Astrocyte (in vitro differentiated cells and primary cell): ENCODE results near the gene ORM1. TPM values are rescaled to one million over a fixed set of nuclear protein-coding genes. Genes with fewer than 3 reads are reported as not detected.
A peak's percentile ranks its signal among the peaks of the same experiment; 100 is the strongest.

Experiments
- DNase-seq: peaks from one replicate; pipeline ENCODE4 v3.0.0-alpha.2; 2010; ENCODE audit warnings: low read depth
- FAIRE-seq: peaks from 2 replicates; lab custom pipeline; 2011; peaks lifted over from hg19 to GRCh38; lab: Jason Lieb, UNC
- H2AFZ ChIP-seq: 2 replicates; pipeline ENCODE4 v1.6.0; 2012; ENCODE audit warnings: low read depth, low read length, inconsistent platforms
- H3K27ac ChIP-seq: 2 replicates; pipeline ENCODE4 v1.5.1; 2011; ENCODE audit warnings: low read depth, low read length, inconsistent platforms
- H3K27me3 ChIP-seq: 2 replicates; pipeline ENCODE4 v1.6.0; 2011; ENCODE audit warnings: low read length, inconsistent platforms; ENCODE audit not compliant: insufficient read depth
- H3K36me3 ChIP-seq: 2 replicates; pipeline ENCODE4 v1.5.1; 2011; ENCODE audit warnings: low read length, inconsistent platforms; ENCODE audit not compliant: insufficient read depth
- H3K4me1 ChIP-seq: 2 replicates; pipeline ENCODE4 v1.5.1; 2011; ENCODE audit warnings: low read length, inconsistent platforms; ENCODE audit not compliant: insufficient read depth
- H3K4me2 ChIP-seq: 2 replicates; pipeline ENCODE4 v1.6.0; 2012; ENCODE audit warnings: low read length, inconsistent platforms
- H3K4me3 ChIP-seq: 2 replicates; pipeline ENCODE4 v1.5.1; 2011; ENCODE audit warnings: low read depth, mild to moderate bottlenecking, low read length, inconsistent platforms; ENCODE audit not compliant: insufficient read depth
- H3K79me2 ChIP-seq: 2 replicates; pipeline ENCODE4 v1.6.0; 2012; ENCODE audit warnings: mild to moderate bottlenecking, low read length, inconsistent platforms; ENCODE audit not compliant: insufficient read depth
- H3K9ac ChIP-seq: 2 replicates; pipeline ENCODE4 v1.6.0; 2012; ENCODE audit warnings: mild to moderate bottlenecking, low read length, inconsistent platforms
- H3K9me3 ChIP-seq: 2 replicates; pipeline ENCODE4 v1.5.1; 2012; ENCODE audit warnings: low read depth, mild to moderate bottlenecking, low read length, inconsistent platforms; ENCODE audit not compliant: insufficient read depth
- H4K20me1 ChIP-seq: 2 replicates; pipeline ENCODE4 v1.6.0; 2012; ENCODE audit warnings: low read length, inconsistent platforms; ENCODE audit not compliant: insufficient read depth
- H3K27ac Mint-ChIP-seq: one replicate; pipeline ENCODE4 v1.8.0; 2021; ENCODE audit warnings: mild to moderate bottlenecking, mixed read lengths; ENCODE audit not compliant: unreplicated experiment
- H3K27me3 Mint-ChIP-seq: one replicate; pipeline ENCODE4 v1.8.0; 2021; ENCODE audit warnings: low read depth, mixed read lengths; ENCODE audit not compliant: unreplicated experiment
- H3K36me3 Mint-ChIP-seq: one replicate; pipeline ENCODE4 v1.8.0; 2021; ENCODE audit warnings: low read depth, mixed read lengths; ENCODE audit not compliant: unreplicated experiment
- H3K4me1 Mint-ChIP-seq: one replicate; pipeline ENCODE4 v1.8.0; 2021; ENCODE audit warnings: low read depth, mixed read lengths; ENCODE audit not compliant: unreplicated experiment
- H3K4me3 Mint-ChIP-seq: one replicate; pipeline ENCODE4 v1.8.0; 2021; ENCODE audit warnings: mild to moderate bottlenecking, moderate library complexity, mixed read lengths; ENCODE audit not compliant: unreplicated experiment
- H3K9me3 Mint-ChIP-seq: one replicate; pipeline ENCODE4 v1.8.0; 2021; ENCODE audit warnings: mild to moderate bottlenecking, mixed read lengths; ENCODE audit not compliant: unreplicated experiment
- CTCF ChIP-seq: IDR thresholded peaks from 2 replicates; pipeline ENCODE4 v1.5.1; 2011; ENCODE audit warnings: low read depth, mild to moderate bottlenecking, inconsistent platforms, low read length, moderate library complexity; ENCODE audit not compliant: insufficient read depth
- EZH2 ChIP-seq: IDR thresholded peaks from 2 replicates; pipeline ENCODE4 v1.6.1; 2012; ENCODE audit warnings: mild to moderate bottlenecking, low read length, inconsistent platforms; ENCODE audit not compliant: insufficient read depth
- total RNA-seq: library from RNA; stranded (reverse); gene quantifications from 2 replicates; pipeline ENCODE4 v1.2.1, GENCODE V29; 2021

The ORM1 gene
- total RNA-seq, 1 donor from 2014 or later = not detected

GRCh38 chr9:114278356-114278755 lies 44.5 kb upstream of the ORM1 start:
- peak overlapping the region; percentile 89 for H3K27ac ChIP-seq
- no peak for DNase-seq
- Mint-ChIP-seq H3K4me3 (no peak overlapping the region), H3K4me1 (peaks cover 47% of the 10 kb centered on the region), H3K9me3 (no peaks in the 10 kb centered on the region), H3K27ac (peak overlapping the region; percentile 95), H3K27me3 (no peaks in the 10 kb centered on the region), H3K36me3 (peaks cover 14% of the 10 kb centered on the region)
- no peak for TF ChIP-seq CTCF
- H3K9ac ChIP-seq = peak overlapping the region; percentile 45
- no peak for FAIRE-seq
- H3K79me2 ChIP-seq = no peaks in the 10 kb centered on the region
- no peaks in the 10 kb centered on the region for H3K27me3 ChIP-seq
- no peak overlapping the region for H2AFZ ChIP-seq
- no peak overlapping the region for H3K4me3 ChIP-seq
- no peaks in the 10 kb centered on the region for H3K9me3 ChIP-seq
- no peaks in the 10 kb centered on the region for H4K20me1 ChIP-seq
- H3K4me2 ChIP-seq = peak overlapping the region; percentile 45
- peaks cover 6% of the 10 kb centered on the region for H3K36me3 ChIP-seq
- peaks cover 59% of the 10 kb centered on the region for H3K4me1 ChIP-seq

GRCh38 chr9:114278881-114279570 lies 43.9 kb upstream of the ORM1 start:
- peaks cover 50% of the 10 kb centered on the region for H3K4me1 Mint-ChIP-seq

GRCh38 chr9:114279693-114280092 lies 43.2 kb upstream of the ORM1 start:
- no peak overlapping the region for H3K4me3 ChIP-seq
- H3K27me3 Mint-ChIP-seq = no peaks in the 10 kb centered on the region
- H3K9ac ChIP-seq = no peak overlapping the region
- no peaks in the 10 kb centered on the region for H3K9me3 ChIP-seq
- H3K27ac Mint-ChIP-seq = no peak overlapping the region
- DNase-seq (no peak), FAIRE-seq (no peak)
- no peak overlapping the region for H3K4me3 Mint-ChIP-seq
- H3K27me3 ChIP-seq = no peaks in the 10 kb centered on the region
- H3K36me3 Mint-ChIP-seq = peaks cover 17% of the 10 kb centered on the region
- H3K4me1 ChIP-seq = peaks cover 62% of the 10 kb centered on the region
- H3K27ac ChIP-seq = peak overlapping the region; percentile 71
- H3K9me3 Mint-ChIP-seq = no peaks in the 10 kb centered on the region
- no peaks in the 10 kb centered on the region for H4K20me1 ChIP-seq
- no peak overlapping the region for H3K4me2 ChIP-seq
- H3K79me2 ChIP-seq = no peaks in the 10 kb centered on the region
- H3K36me3 ChIP-seq = peaks cover 6% of the 10 kb centered on the region
- TF ChIP-seq CTCF (no peak), EZH2 (no peak)
- H2AFZ ChIP-seq = no peak overlapping the region
- H3K4me1 Mint-ChIP-seq = peaks cover 51% of the 10 kb centered on the region

More at GRCh38 chr9:114278881-114279570, 43.9 kb upstream of the ORM1 start:
- peak overlapping the region; percentile 45 for H3K9ac ChIP-seq
- H3K36me3 ChIP-seq = peaks cover 6% of the 10 kb centered on the region
- TF ChIP-seq EZH2 = no peak
- H3K4me2 ChIP-seq = peak overlapping the region; percentile 45
- H3K27ac ChIP-seq = peak overlapping the region; percentile 71
- H2AFZ ChIP-seq = peak overlapping the region; percentile 39
- H3K36me3 Mint-ChIP-seq = peaks cover 17% of the 10 kb centered on the region
- no peaks in the 10 kb centered on the region for H3K9me3 Mint-ChIP-seq
- FAIRE-seq = no peak
- peak; percentile 65 for DNase-seq
- H3K79me2 ChIP-seq = no peaks in the 10 kb centered on the region
- no peaks in the 10 kb centered on the region for H3K27me3 Mint-ChIP-seq
- no peak overlapping the region for H3K4me3 ChIP-seq
- no peak overlapping the region for H3K4me3 Mint-ChIP-seq
- no peaks in the 10 kb centered on the region for H4K20me1 ChIP-seq
- H3K4me1 ChIP-seq = peaks cover 61% of the 10 kb centered on the region
- H3K27ac Mint-ChIP-seq = peak overlapping the region; percentile 5
- no peaks in the 10 kb centered on the region for H3K9me3 ChIP-seq
- H3K27me3 ChIP-seq = no peaks in the 10 kb centered on the region
